Loucy (cell line): ENCODE results near the gene SERBP1.

Experiments used
- EZH2phosphoT487 ChIP-seq: fragments of 200-600 bp; IDR thresholded peaks from 2 replicates; pipeline ENCODE4 v1.6.1; 2018; ENCODE audit warnings: antibody characterized with exemption, mild to moderate bottlenecking, moderate library complexity, borderline replicate concordance
- TF ChIP-seq, protein P1 (sequence below): fragments of 200-600 bp; sonication (generic); conservative IDR thresholded peaks from 2 replicates; pipeline ENCODE4 v1.5.1; 2014; ENCODE audit warnings: mild to moderate bottlenecking, antibody characterized with exemption, low read length

DNA sequence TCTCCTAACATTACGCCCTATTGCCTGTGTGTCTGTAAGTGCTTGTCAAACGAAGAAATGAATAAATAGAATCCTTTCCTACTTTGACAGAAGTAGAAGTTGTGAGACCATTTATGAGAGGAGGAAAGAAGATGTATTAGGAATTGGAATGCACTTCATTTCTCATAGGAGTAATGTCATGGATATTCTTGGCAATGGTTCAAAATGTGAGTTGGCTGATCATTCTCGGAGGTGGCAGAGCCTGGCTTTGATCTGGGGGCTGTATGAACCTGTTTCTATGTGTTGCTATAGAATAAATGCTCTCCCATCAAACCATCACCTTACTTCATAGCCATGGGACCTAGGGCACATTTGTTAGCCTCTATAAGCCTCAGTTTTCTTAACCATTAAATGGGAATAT lies 10.1 kb upstream of the SERBP1 start:
- TF ChIP-seq, protein P1, sequence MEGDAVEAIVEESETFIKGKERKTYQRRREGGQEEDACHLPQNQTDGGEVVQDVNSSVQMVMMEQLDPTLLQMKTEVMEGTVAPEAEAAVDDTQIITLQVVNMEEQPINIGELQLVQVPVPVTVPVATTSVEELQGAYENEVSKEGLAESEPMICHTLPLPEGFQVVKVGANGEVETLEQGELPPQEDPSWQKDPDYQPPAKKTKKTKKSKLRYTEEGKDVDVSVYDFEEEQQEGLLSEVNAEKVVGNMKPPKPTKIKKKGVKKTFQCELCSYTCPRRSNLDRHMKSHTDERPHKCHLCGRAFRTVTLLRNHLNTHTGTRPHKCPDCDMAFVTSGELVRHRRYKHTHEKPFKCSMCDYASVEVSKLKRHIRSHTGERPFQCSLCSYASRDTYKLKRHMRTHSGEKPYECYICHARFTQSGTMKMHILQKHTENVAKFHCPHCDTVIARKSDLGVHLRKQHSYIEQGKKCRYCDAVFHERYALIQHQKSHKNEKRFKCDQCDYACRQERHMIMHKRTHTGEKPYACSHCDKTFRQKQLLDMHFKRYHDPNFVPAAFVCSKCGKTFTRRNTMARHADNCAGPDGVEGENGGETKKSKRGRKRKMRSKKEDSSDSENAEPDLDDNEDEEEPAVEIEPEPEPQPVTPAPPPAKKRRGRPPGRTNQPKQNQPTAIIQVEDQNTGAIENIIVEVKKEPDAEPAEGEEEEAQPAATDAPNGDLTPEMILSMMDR = no peak
- no peak for TF ChIP-seq EZH2phosphoT487
